Central memory CD4-positive, alpha-beta T cell (primary cell): ENCODE data around the gene GCAT.

Experiments used
- DNase-seq: peaks from one replicate; pipeline ENCODE4 v3.0.0; 2022

Gene GCAT

DNA sequence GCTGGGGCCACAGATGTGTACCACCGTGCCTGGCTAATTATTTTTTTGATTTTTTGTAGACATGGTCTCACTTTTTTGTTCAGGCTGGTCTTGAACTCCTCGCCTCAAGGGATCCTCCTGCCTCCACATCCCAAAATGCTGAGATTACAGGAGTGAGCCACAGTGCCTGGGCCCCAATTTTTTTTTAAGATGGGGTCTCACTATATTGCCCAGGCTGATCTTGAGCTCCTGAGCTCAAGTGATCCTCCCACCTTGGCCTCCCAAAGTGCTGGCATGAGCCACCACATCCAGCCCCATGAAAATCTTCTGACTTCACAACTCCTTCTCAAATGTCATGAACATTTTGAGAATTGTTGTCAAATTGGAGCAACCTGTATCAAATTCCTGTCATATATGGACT is 38.7 kb downstream of the GCAT start:
- DNase-seq = no peak

GRCh38 chr22:37848587-37849088 is 40.9 kb downstream of the GCAT start:
- DNase-seq = no peak

GRCh38 chr22:37849089-37849751 is 41.5 kb downstream of the GCAT start, which contains the start of gene EIF3L:
TSS of gene EIF3L (plus strand) at chr22:37849419. CDS start at chr22:37849450, 31 bp downstream.
- DNase-seq = peak; percentile 85

- no peak for DNase-seq
Observed at GRCh38 chr22:37850801-37851200, 43.1 kb downstream of the GCAT start.

- no peak for DNase-seq
Observed at GRCh38 chr22:37852418-37852817, 44.7 kb downstream of the GCAT start.

GRCh38 chr22:37854946-37855345 is 47.2 kb downstream of the GCAT start:
- DNase-seq = no peak

DNA sequence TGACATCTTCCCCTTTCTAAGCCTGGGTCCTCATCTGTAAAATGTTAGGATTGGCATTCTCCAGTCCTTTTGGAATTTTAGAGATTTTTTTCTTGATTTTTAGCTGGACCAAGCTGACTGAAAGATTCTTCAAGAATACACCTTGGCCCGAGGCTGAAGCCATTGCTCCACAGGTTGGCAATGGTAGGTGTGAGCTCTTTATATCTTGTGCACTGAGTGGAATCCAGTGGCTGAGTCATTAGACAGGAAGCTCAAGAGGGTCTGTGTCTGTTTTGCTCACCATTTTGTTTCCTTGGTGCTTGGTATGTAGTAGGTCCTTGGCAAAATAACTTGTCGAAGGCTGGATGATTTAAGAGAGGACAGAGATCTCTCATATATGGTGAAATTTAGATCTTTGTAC is 47.7 kb downstream of the GCAT start:
- no peak for DNase-seq

DNA sequence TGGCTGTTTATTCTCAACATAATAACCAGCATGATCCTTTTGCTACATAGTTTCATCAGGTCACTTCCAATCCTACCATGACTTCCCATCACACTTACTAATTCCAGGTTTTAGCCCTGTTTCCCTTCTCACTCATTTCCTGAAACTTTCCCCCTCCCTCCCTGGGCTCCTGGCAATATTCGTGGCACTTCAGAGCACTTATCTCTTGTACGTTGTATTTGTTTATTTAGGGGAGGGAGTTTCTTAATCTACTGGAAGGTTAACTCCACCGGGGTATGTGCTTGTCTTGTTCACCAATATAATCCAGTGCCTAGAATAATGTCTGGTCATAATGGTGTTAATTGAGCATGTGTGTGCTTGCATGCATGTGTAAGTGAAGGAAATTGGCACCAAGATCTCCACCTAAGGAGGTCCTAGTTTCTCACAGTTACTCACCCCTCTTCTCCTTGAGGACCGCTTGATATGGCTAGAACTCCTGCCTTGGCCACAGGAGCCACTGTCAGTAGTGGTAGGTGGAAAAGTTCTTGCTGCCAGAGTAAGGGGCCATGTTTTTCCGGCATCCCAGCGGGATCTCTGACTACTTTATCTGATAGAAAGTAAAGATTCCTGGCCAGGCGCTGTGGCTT is 53.2 kb downstream of the GCAT start:
- no peak for DNase-seq

DNA sequence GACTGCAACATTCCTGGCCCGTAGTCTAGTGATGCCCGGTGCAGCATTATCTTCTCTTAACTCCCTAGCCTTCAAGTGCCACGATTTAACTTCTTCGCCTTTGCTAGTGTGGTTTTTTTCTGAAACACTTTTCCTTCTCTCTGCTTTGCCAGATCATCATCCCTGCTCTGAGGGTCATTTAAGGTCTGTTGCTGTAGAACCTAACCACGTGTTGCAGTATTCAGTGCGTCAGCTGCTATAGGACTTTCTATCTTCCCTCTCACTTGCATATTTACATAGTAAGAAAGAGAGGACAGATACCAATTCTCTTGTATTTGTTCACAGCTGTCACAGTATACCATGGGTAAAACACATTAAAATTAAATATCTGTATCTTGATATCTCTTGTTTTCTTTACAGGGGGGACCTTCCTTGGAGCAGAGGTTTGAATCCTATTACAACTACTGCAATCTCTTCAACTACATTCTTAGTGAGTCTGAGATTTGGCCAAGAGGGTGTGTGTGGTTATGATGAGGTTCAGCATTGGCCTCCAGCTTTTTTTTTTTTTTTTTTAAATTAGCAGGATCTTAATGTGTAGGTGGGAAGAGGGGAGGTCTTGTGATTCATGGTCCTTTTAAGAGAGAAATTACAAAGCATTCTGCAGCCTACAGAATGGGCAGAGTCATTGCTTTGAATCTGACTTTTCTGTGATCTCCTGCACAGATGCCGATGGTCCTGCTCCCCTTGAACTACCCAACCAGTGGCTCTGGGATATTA is 55.0 kb downstream of the GCAT start:
- DNase-seq = no peak

- DNase-seq = no peak
Observed at GRCh38 chr22:37865510-37865909, 57.8 kb downstream of the GCAT start.
